Measurements from ENCODE around the gene C18orf54.

DNA sequence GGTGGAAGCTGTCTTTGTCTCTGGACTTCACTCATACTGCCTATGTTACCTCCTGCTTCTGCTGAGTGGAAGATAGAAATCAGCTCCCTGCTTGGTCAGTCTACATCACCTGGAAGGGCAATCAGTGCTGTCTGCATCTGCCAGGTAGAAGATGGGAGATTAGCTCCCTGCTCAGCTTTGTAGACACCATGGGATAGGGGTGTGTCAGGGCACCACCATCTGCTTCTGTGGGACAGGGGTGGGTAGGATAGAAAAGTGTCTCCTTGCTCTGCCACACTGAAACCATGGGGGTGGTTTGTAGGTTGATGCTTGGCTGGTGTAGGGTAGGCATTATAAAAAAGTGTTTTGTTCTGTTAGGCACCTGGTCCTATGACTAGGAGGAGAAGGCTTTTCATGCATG is 34.1 kb upstream of the C18orf54 start:
- TF ChIP-seq CTCF (IDR thresholded peaks at IDR 0.05) (no peak), POLR2A (IDR thresholded peaks at IDR 0.05) (no peak), POLR2AphosphoS5 (IDR thresholded peaks at IDR 0.05) (no peak)
